ENCODE data around the gene POLR2E. TPM values are rescaled to one million over a fixed set of nuclear protein-coding genes. Genes with fewer than 3 reads are reported as not detected.

Gene POLR2E
- total and polyA plus RNA-seq, 9 of the 15 experiments (the other 6 are each of a cell fraction or from before 2014, with no cell fraction given) = 3.4 to 413 (median 244) TPM

- TF ChIP-seq FOXM1 (IDR thresholded peaks at IDR 0.05; ENCODE audit: low read depth) = no peak
- no peak for TF ChIP-seq FOXM1 (CRISPR knock-in tag; IDR thresholded peaks at IDR 0.05; ENCODE audit: low read depth)
- TF ChIP-seq USF1 (CRISPR knock-in tag; IDR thresholded peaks at IDR 0.05) = no peak
- peak in 2 of 3 experiments; percentile 39 to 71 for TF ChIP-seq YY1 (IDR thresholded peaks at IDR 0.05; ENCODE audit: borderline replicate concordance in 1 of 3, control insufficient read depth in 1 of 3, extremely low read depth in 1 of 3, insufficient read depth in 3 of 3, insufficient read length in 1 of 3, insufficient replicate concordance in 2 of 3, low read depth in 1 of 3, low read length in 2 of 3)
- peak in 1 of 2 experiments; percentile 65; a peak in 3 of 4 replicates for TF ChIP-seq MNT (conservative IDR thresholded peaks at IDR 0.05)
- no peak for TF ChIP-seq SMAD2 (IDR thresholded peaks at IDR 0.05; ENCODE audit: low read depth, low read length)
- peak; percentile 90 for TF ChIP-seq POLR2A (conservative IDR thresholded peaks at IDR 0.05)
- TF ChIP-seq RBBP5 (IDR thresholded peaks at IDR 0.05; ENCODE audit: borderline replicate concordance, insufficient read depth, low read length, poor library complexity, severe bottlenecking) = peak; percentile 85
- TF ChIP-seq STAT5B (CRISPR knock-in tag; IDR thresholded peaks at IDR 0.05) = no peak
- no peak for TF ChIP-seq SAFB (IDR thresholded peaks at IDR 0.05; ENCODE audit: borderline replicate concordance, low read depth, low read length)
- peak; percentile 76 for TF ChIP-seq PHF20 (IDR thresholded peaks at IDR 0.05; ENCODE audit: partially characterized antibody)
- peak; percentile 78 for TF ChIP-seq CCNT2 (IDR thresholded peaks at IDR 0.05; ENCODE audit: borderline replicate concordance, extremely low read depth, insufficient read length, low read depth, low read length)
- TF ChIP-seq HNRNPH1 (optimal IDR thresholded peaks at IDR 0.05; ENCODE audit: low read depth, low read length) = no peak
- TF ChIP-seq RB1 (IDR thresholded peaks at IDR 0.05; ENCODE audit: low read depth) = peak; percentile 65
- no peak for TF ChIP-seq NBN (IDR thresholded peaks at IDR 0.05; ENCODE audit: low read depth)
- TF ChIP-seq NR2C2 (CRISPR knock-in tag; IDR thresholded peaks at IDR 0.05) = 0 out of 2 replicates have a peak, but pooled peaks have one; percentile 31
- TF ChIP-seq NR2C2 (tag; IDR thresholded peaks at IDR 0.05) = peak; percentile 71
- peak; percentile 49; the same call in 1 of the 2 replicates for TF ChIP-seq MAFF (IDR thresholded peaks at IDR 0.05; ENCODE audit: low read length)
- TF ChIP-seq TAF1 (IDR thresholded peaks at IDR 0.05; ENCODE audit: control insufficient read depth, extremely low read depth, insufficient read depth, low read length, severe bottlenecking) = peak; percentile 79
- 0 out of 2 replicates have a peak, but pooled peaks have one; percentile 36 for TF ChIP-seq ZNF175 (CRISPR knock-in tag; IDR thresholded peaks at IDR 0.05; ENCODE audit: low read depth)
- peak; percentile 23; the same call in 1 of the 2 replicates for TF ChIP-seq CTBP1 (IDR thresholded peaks at IDR 0.05; ENCODE audit: borderline replicate concordance)
- peak in 1 of 2 experiments; percentile 98 for TF ChIP-seq NCOA2 (IDR thresholded peaks at IDR 0.05; ENCODE audit: partially characterized antibody in 2 of 2)
- no peak for TF ChIP-seq THAP7 (CRISPR knock-in tag; IDR thresholded peaks at IDR 0.05)
- peak; percentile 48; the same call in 1 of the 2 replicates for TF ChIP-seq L3MBTL2 (IDR thresholded peaks at IDR 0.05)
- TF ChIP-seq POLR2AphosphoS5 (IDR thresholded peaks at IDR 0.05; ENCODE audit: control insufficient read depth, insufficient read depth, low read depth, low read length) = peak; percentile 79
Observed at GRCh38 chr19:1094978-1095701, at the start of gene POLR2E (continued).

Measured in K562 (cell line).